Measurements from ENCODE around the gene IFT88. TPM values are rescaled to one million over a fixed set of nuclear protein-coding genes. Genes with fewer than 3 reads are reported as not detected.

Gene IFT88
- total and polyA plus RNA-seq, 2 of the 4 experiments (the other 2 are of a cell fraction): 5.5 to 8.6 TPM

GRCh38 chr13:20580257-20580656 lies 13.3 kb downstream of the IFT88 start:
- no peak for TF ChIP-seq MAFK (IDR thresholded peaks at IDR 0.05; ENCODE audit: low read depth, low read length)
- TF ChIP-seq CEBPB (IDR thresholded peaks at IDR 0.05; ENCODE audit: low read depth, low read length): peak; percentile 46; the same call in 1 of the 2 replicates
- no CpG with 5 or more reads among the region's 5 CpGs for WGBS, 2 experiments (ENCODE audit: extremely low coverage in 2 of 2, insufficient read length in 1 of 2)
- dilution Hi-C loops (cut with HindIII; ENCODE audit: low sequenced_read_pairs, unreplicated experiment) (no loop called here), intact Hi-C loops (cut with micrococcal nuclease) (no loop called here), in situ Hi-C loops (cut with MboI; ENCODE audit: low sequenced_read_pairs) (no loop called here)
- H2BK15ac ChIP-seq (ENCODE audit: low read depth, low read length): no peak overlapping the region
- no peak overlapping the region for H3K56ac ChIP-seq (ENCODE audit: extremely low read depth, insufficient read depth, low read length)
- H4K5ac ChIP-seq (ENCODE audit: low read depth, low read length): no peak overlapping the region
- no peak overlapping the region for H2BK5ac ChIP-seq (ENCODE audit: low read depth, low read length, poor library complexity, severe bottlenecking)
- H3K4me2 ChIP-seq (ENCODE audit: low read depth, low read length): no peak overlapping the region
- H3K4me1 ChIP-seq (ENCODE audit: control insufficient read depth, insufficient read depth, low read length): no peaks in the 10 kb centered on the region
- POLR2A ChIA-PET (ENCODE audit: unreplicated experiment): no interaction called here
- no TSS peak for BruUV-seq (replicated peaks)
- H4K91ac ChIP-seq (ENCODE audit: insufficient read depth, low read depth, low read length): no peak overlapping the region
- no peaks in the 10 kb centered on the region for H4K20me1 ChIP-seq (ENCODE audit: insufficient read depth, low read length)
- H3K9me3 ChIP-seq (ENCODE audit: control insufficient read depth, insufficient read depth, low read length): peaks cover 3% of the 10 kb centered on the region; the same call in 1 of the 2 replicates
- no peak for DNase-seq
- no peak overlapping the region for H2BK20ac ChIP-seq (ENCODE audit: low read depth, low read length)
- H3K23ac ChIP-seq (ENCODE audit: low read depth, low read length): no peak overlapping the region
- no peak overlapping the region for H4K8ac ChIP-seq (ENCODE audit: low read depth in 2 of 2, low read length in 2 of 2)
- peaks cover 7% of the 10 kb centered on the region for H3K36me3 ChIP-seq (ENCODE audit: control insufficient read depth, insufficient read depth, low read length)
- no peak overlapping the region for H3K27ac ChIP-seq (ENCODE audit: insufficient read depth, low read length)
- no peak overlapping the region for H3K14ac ChIP-seq (replicated peaks; ENCODE audit: low read depth, low read length)
- H2AK5ac ChIP-seq (ENCODE audit: low read depth, low read length): no peak overlapping the region
- H3K18ac ChIP-seq (ENCODE audit: low read depth, low read length): no peak overlapping the region
- no peaks in the 10 kb centered on the region for H3K9me1 ChIP-seq (ENCODE audit: insufficient read depth, low read length)
- H2AFZ ChIP-seq (replicated peaks; ENCODE audit: low read length, poor library complexity): no peak overlapping the region
- no peak overlapping the region for H3K9ac ChIP-seq (ENCODE audit: low read depth, low read length)
- no peak overlapping the region for H2BK120ac ChIP-seq (ENCODE audit: low read depth, low read length)
- no peaks in the 10 kb centered on the region for H3K27me3 ChIP-seq (ENCODE audit: control insufficient read depth, insufficient read depth, low read length)
- CTCF ChIA-PET: no interaction called here
- H2AK9ac ChIP-seq (replicated peaks; ENCODE audit: low read depth, low read length, poor library complexity): no peak overlapping the region
- H3K79me1 ChIP-seq (ENCODE audit: low read depth in 1 of 2, low read length in 2 of 2): peaks cover 0 to 4% of the 10 kb centered on the region in 2 experiments; a peak in 1 of 4 replicates
- no peak overlapping the region for H3K4me3 ChIP-seq (ENCODE audit: insufficient read depth, low read depth, low read length)
- no peak overlapping the region for H3K4ac ChIP-seq (ENCODE audit: low read depth, low read length)
- no peak for ATAC-seq (ENCODE audit: low read depth)

Data from IMR-90 (cell line).